GM18507 (cell line): Measurements from ENCODE around the gene KIFC3.
"Not testable (repeated sequence)": the region's sequence is repeated elsewhere in the genome, so short reads cannot be mapped to it uniquely, and the experiment has no call there.

Experiments used
- DNase-seq: peaks from one replicate; pipeline ENCODE4 v3.0.0; 2011; ENCODE audit warnings: low read depth; ENCODE audit not compliant: insufficient read length; ENCODE audit errors: extremely low spot score
- FAIRE-seq: peaks from 2 replicates; lab custom pipeline; 2011; peaks lifted over from hg19 to GRCh38; lab: Jason Lieb, UNC

Gene KIFC3

DNA sequence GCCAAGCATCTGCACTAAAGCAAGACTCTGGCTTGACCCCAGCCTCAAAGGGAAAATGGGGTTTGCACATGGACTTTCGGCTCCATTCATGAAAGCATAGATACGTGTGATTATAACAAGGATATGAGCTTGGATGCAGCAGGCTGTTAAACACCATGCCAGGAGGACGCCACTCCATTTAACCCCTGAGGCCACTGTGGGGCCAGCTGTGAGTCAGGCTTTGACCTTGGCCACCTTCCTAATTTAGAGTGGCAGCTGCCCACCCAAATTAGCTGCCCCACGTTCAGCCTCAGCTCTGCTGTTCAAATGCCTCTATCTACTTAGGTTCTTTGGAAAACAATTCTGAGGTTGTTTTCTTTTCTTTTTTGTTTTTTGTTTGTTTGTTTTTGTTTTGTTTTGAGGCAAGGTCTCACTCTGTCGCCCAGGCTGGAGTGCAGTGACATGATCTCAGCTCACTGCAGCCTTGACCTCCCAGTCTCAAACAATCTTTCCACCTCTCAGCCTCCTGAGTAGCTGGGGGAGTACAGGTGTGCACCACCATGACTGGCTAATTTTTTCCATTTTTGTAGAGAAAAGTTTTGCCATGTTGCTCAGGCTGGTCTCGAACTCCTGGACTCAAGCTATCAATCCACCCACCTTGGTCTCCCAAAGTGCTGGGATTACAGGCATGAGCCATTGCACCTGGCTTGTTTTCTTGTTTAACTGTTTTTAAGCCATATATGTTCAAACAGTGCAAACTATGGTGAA, 23.2 kb upstream of the KIFC3 start:
- no peak for FAIRE-seq
- no peak for DNase-seq

DNA sequence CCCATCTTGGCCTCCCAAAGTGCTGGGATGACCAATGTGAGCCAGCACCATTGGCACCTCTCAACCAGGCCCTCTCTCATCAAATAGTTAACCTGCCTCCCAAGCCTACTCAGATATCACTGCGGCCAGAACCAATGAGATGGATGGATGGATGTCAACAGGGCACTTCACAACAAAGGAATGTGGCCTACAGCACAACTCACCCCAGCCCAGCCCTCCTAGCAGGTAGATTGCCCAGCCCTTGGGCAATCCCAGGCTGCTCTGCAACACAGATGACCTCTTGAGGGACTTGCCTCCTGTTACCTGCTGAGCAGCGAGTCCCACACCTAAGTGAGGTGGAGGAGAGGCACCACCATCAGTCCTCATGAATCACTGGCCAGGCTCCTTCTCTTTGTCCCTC, 22.6 kb upstream of the KIFC3 start:
- no peak for DNase-seq
- no peak for FAIRE-seq

DNA sequence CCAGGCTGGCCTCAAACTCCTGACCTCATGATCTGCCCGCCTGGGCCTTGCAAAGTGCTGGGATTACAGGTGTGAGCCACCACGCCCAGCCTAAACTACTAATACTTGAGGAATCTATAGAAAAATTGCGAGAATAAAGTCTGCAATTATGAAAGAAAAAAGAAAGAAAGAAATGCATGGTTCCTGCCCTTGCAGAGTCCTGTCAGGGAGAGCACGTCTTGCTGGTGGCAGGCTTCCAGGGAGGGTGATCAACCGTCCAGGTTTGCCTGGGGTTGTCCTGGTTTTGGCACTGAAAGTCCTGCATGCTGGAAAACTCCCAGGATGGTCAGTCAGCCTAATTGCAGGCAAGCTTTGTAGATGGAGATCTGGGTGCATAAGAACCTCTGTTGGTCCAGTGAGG, 21.5 kb upstream of the KIFC3 start:
- no peak for FAIRE-seq
- DNase-seq, result no peak

DNA sequence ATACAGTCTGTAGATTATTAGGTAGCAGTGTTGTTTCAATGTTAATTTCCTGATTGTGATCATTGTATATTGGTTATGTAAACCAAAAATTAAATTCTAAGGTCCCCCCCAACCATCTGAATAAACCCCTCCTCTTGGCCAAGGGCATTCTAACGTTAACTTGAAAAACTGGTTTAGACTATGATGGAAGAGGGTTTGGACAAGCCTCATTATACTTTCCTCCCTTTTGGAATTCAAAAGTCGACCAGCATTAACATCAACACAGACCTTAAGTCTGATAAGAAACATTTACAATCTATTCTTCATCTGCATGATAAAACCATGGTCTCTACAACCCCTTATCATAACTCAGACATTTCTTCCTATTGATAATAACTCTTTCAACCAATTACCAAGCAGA, 20.6 kb upstream of the KIFC3 start:
- no peak for DNase-seq
- no peak for FAIRE-seq

DNA sequence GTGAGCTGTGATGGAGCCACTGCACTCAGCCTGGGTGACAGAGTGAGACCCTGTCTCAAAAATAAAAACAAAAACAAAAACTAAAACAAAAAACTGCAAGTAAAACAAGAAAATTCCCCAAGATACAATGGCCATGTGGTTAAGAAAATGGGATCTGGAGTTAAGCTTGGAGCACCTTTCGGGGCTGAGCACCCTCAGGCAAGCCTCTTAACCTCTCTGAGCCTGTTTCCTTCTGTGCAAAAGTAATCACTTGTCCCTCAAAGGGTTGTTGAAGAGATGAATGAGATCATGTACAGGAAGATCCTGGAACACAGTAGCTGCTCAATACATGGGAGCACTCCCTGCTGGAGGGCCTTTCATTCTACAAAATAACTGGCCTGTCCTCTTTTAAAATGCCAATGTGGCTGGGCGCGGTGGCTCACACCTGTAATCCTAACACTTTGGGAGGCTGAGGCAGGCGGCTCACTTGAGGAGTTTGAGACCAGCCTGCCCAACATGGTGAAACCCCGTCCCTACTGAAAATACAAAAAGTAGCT, 19.8 kb upstream of the KIFC3 start:
- FAIRE-seq (no peak), DNase-seq (no peak)

DNA sequence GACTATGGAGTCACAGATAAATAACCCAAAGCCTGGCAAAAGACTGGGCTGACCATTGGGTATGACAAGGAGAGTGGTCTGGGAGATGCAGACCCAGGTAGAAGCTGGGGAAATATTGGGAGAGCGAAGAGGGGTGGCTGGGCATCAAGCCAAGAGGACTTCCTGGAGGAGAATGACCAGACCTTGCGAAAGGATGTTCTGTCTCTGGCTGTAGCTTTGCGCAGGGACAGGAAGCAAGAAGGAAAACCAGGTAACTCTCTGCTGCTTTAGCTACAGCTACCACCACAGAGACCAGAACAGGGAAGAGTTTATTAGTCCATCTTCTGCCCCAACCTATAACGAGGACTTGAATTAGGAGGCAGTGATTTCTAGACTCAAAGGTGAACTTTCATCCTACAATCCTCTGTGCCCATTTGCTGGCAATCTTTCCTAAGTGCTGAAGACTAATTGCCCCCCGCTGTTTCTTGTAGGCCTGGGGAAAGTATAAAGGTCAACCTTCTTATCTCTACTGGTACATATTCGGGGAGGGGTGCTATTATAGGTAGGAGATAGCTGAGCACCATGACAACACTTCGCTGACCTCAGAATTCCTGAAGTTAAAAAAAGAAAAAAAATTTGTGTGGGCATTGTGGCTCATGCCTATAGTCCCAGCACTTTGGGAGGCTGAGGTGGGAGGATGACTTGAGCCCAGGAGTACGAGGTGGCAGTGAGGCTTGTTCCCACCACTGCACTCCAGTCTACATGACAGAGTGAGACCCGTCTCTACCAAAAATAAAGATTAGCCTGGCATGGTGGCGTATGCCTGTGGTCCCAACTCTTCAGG, 19.1 kb upstream of the KIFC3 start:
- FAIRE-seq, result no peak

DNA sequence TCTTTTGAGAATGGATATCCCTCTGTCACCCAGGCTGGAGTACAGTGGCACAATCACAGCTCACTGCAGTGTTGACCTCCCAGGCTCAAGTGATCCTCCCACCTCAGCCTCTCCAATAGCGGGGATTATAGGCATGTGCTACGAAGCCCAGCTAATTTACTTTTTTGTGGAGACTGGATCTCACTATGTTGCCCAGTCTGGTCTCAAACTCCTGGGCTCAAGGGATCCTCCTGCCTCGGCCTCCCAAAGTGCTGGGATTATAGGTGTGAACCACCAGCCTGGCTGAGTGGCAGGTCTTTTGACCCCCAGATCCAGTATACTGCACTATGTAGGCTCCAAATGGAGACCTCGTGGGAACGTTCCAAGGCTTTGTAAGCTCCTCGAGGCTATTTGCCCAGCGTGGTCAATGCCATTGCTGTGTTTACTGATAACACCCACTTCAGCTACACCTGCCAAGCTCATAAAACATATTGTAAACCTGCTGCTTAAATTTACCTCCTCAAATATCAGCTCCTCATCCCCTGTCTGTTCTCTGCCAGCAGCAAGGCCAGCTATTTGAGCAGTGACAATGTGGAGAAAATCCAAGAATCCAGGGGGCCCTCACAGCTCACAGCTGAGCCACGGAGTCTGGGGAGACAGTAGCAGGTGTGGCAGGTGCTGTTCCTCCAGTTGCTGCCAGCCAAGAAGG, 16.2 kb upstream of the KIFC3 start:
- FAIRE-seq, result no peak

More for the DNA sequence above, 19.1 kb upstream of the KIFC3 start:
- no peak for DNase-seq

DNA sequence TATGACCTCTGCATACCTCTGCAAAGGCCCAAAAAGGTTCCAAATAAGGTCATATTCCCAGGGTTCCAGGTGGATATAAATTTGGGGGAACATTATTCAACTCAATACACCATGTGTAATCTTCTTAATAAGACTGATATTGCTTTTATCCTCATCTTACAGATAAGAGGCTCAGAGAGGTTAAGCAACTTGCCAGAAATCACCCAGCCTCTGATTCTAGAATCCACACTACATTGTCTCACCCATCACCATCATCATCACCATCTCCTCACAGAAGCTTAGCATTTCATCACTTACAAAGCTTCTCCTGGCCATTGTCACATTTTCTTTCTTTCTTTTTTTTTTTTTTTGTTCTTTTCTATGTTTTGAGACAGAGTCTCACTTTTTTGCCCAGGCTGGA, 15.4 kb upstream of the KIFC3 start:
- FAIRE-seq (no peak), DNase-seq (no peak)

More for the DNA sequence above, 16.2 kb upstream of the KIFC3 start:
- DNase-seq, result no peak

DNA sequence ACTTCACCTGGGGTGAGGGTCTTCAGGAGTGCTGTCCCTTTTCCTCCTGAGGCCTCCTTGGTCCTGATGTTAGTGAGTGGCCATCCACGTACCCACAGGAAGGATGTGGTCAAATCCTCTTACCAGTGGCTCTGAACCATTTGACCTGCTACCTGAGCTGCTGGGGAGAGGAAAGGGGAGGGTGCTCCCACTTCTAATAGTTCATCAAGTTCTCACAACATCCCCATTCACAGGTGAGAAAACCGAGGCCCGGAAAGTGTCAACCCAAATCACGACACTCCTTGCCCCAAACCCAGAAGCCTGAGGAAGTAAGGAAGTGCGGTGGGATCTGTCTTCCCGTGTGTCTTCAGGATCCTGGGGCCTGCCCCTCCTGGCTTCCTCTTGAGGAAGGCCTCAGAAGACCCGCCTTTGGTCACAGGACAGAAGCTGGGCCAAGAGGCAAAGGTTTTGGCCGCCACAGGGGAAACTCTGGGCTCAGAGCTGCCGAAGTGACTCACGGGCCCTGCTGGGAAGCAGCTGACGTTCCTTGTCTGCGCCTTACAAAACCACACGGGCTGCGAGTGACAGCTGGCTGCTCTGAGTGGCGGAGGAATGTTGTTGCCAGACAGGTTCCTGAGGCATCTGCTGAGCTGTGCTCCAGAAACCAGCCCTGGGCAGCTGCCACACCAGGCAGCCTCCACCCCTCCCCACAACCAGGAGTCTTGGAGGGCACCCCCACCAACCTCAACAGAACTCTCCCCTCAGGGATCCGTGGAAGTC, 13.9 kb upstream of the KIFC3 start:
- DNase-seq, result no peak
- FAIRE-seq, result no peak

DNA sequence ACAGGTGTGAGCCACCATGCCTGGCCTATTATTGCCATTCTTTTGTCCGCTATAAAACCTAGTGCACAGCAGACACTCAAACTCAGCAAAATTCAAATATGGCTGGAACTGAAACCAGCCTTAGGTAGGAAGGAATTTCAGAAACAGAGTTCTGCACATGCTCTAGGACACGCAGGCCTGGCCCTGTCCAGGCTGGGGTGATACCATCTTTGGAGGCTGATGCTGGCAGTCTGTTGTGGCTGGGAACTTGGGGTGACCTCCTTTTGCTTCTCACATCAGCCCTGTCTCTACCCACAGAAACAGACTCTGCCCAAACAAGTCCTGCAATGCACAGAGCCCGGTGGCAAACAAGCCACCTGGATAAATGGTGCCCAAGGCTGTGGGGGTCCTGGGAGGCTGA, 12.6 kb upstream of the KIFC3 start:
- DNase-seq (no peak), FAIRE-seq (no peak)

DNA sequence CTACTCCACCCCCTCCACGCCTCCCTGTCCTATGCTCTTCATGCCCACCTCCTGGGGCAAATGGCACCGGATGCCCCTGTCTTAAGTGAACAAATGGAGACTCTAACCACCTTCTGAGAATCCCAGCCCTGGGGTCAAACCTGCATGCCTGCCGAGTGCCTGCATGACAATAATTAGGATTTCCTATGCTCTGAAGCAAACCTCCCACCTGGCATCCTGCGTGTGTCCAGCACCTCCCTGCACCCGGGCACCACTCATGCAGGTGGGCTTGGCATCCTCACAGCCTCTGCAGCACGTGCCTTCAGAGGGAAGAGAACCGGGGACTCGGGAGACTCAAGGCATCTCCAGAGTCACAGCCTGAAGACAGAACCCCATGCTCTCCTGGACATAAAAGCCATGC, 11.2 kb upstream of the KIFC3 start:
- FAIRE-seq (no peak), DNase-seq (no peak)

DNA sequence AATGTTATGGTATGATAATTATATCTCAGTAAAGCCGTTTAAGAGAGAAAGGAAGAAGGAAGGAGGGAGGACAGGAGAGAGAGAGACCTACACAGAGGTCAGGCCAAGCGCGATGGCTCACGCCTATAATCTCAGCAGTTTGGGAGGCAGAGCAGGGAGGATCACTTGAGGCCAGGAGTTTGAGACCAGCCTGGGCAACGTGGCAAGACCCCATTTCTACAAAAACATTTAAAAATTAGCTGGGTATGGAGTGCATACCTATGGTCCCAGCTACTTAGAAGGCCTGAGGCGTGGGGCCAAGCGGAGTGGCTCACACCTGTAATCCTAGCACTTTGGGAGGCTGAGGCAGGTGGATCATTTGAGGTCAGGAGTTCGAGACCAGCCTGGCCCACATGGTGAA, 9.0 kb upstream of the KIFC3 start:
- DNase-seq, FAIRE-seq: not testable (repeated sequence)

DNA sequence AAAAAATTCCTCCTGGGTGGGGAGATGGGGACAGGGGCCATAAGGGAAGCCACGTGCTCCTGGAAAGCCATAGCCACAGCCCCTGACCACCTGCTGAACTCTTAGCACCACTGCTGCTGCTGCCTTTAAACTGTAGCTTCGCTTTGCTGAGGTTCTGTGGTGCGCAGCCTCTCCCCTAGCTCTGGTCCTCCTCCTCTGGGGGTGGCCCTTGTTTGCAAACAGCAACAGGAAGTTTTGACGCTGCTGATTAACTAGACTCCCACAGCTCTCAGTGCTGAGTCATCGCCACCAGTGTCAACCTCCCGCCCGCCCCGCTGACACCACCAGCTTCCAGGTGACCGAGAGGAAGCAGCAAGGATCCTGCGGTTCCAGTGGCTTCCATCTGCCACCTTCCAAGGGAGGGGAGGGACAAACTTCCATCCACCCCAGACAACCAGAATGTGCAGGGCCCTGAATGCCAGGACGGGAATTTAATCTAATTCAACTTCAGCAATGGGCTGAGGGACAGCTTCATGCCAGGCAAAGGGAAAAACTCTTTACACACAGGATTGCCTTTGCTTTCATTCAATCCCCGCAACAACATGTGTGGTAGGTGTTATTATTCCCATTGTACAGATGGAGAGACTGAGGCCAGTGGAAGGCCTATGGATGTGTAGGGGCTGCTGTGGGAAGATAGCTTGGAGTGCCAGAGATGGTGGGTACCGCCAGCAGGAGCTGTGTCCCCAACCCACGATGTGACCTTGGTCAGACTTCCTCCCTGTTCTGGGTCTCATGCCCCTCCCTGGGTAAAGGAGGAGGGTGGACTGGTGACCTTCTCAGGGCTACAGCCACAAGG, 8.1 kb upstream of the KIFC3 start:
- DNase-seq, result peak; percentile 79
- FAIRE-seq, result peak; percentile 95

DNA sequence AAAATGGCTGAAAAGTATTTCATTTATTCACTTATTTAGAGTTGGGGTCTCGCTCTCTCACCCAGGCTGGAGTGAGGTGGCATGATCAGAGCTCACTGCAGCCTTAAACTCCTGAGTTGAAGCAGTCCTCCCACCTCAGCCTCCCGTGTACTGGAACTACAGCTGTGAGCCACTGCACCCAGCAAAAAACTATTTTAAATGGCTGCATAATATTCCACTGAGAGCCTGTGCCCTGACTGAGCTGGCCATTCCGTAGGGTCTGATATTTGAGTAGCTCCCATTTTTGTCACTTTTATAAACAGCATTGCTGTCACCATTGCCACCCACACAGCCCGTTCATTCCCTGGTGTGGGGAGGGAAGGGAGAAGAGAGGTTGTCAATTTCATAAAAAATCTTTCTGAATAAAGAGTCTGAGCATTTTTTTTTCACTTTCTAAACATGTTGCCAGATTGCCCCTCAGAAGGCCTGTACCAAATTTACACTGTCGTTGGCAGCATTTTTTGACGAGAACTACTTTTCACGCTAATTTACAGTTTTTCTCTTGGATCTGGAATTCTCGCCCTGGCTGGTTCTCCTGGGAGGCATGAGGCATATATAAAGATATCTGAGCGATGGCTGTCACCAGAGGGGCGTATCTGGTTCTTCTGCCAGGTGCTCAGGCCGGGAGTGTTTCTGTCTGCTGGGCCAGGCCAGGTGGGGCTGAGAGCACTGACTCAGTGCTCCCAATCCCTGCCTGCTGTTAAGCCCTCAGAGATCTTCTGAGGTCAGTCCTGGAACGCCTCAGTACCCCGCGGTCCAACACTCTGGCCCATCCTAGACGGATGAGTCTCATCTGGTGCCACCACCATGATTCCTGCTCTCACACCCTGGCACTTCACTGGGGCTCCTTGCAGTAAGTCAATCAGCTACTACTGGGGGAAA, 7.2 kb upstream of the KIFC3 start:
- FAIRE-seq, result no peak
- DNase-seq, result no peak

DNA sequence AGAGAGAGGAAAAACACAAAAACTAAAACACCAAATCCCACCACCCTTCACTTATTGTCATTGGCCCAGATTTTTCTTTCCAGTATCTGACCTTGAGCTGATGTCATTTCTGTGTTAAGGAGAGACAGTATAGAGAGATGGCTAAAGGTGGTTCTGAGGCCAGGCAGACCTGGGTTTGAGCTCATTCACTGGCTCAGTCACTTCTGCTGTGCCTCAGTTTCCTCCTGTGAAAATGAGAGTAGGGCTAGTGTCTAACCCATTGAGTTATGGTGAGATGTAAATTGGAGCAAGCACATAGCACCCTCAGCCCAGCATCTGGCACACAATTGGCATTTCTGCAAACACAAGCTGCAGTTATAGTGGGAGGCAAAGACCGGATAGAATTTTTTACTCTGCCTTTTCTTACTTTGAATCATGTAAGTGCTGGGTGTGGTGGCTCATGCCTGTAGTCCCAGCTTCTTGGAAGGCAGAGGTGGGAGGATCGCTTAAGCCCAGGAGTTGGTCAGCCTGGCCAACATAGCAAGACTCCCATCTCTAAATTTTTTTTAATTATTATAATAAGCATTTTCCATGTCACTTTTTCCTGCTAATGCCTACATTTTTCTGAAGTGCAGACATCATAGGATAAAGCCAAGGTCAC, 6.4 kb upstream of the KIFC3 start:
- FAIRE-seq, result no peak
- no peak for DNase-seq

DNA sequence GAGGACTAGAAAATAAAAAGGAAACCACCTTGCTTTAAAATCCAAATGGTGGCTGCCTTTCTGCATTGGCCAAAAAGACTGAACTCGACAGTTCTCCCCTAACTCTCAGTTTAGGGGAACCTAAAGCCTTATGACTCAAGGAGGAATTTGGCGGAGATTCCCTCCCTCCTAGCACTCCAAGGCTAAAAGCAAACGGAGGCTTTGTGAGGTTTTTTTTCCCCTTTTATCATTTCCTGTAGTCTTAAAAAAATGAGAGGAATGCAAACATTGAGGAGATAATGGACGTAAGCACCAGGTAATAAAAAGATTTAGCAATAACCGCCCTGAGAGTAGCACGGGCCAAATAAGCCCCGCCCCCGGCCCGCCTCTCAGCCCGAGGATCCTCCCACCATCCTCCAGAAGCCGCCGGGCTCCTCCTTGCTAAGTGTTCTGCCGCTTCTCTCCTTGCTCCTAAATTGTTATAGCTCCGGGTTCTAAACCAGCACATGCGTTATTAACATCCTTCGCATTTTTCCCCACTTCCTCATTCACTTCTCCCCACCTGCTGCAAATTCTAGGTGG, 5.8 kb upstream of the KIFC3 start:
- FAIRE-seq (no peak), DNase-seq (peak; percentile 38)
